NOMO-1 (cell line): ENCODE data around the gene DSG2.
"Not testable (repeated sequence)": the region's sequence is repeated elsewhere in the genome, so short reads cannot be mapped to it uniquely, and the experiment has no call there.

Source experiments
- DNase-seq, 2 experiments: peaks; one replicate each; lab custom pipeline; 2025; ENCODE audit not compliant: unreplicated experiment in 2 of 2; lab: John Stamatoyannopoulos, UW

The DSG2 gene

GRCh38 chr18:31497836-31498573 lies at the start of gene DSG2:
TSS of gene DSG2 (plus strand) at chr18:31498177. CDS start at chr18:31498252, 75 bp downstream.
- peak; percentile 8 to 15 for DNase-seq

- DNase-seq = no peak
Observed at GRCh38 chr18:31450409-31450808, 47.6 kb upstream of the DSG2 start.

GRCh38 chr18:31451625-31452024 lies 46.4 kb upstream of the DSG2 start:
- DNase-seq = no peak

GRCh38 chr18:31454066-31454708 lies 43.8 kb upstream of the DSG2 start:
- DNase-seq = no peak

- no peak for DNase-seq
Observed at GRCh38 chr18:31469629-31470028, 28.3 kb upstream of the DSG2 start.

- DNase-seq = no peak
Observed at GRCh38 chr18:31478688-31479087, 19.3 kb upstream of the DSG2 start.

GRCh38 chr18:31482051-31482450 lies 15.9 kb upstream of the DSG2 start:
- no peak for DNase-seq

- DNase-seq = no peak
Observed at GRCh38 chr18:31483396-31483795, 14.6 kb upstream of the DSG2 start.

- no peak for DNase-seq
Observed at GRCh38 chr18:31484461-31484860, 13.5 kb upstream of the DSG2 start.

- DNase-seq = no peak
Observed at GRCh38 chr18:31486165-31486564, 11.8 kb upstream of the DSG2 start.

GRCh38 chr18:31487246-31488015 lies 10.5 kb upstream of the DSG2 start:
- no peak for DNase-seq

GRCh38 chr18:31489311-31489710 lies 8.7 kb upstream of the DSG2 start:
- no peak for DNase-seq

- no peak for DNase-seq
Observed at GRCh38 chr18:31490387-31490786, 7.6 kb upstream of the DSG2 start.

GRCh38 chr18:31490833-31491232 lies 7.1 kb upstream of the DSG2 start:
- DNase-seq = no peak

GRCh38 chr18:31491586-31491985 lies 6.4 kb upstream of the DSG2 start:
- no peak for DNase-seq

- no peak for DNase-seq
Observed at GRCh38 chr18:31492671-31493070, 5.3 kb upstream of the DSG2 start.

GRCh38 chr18:31493171-31493570 lies 4.8 kb upstream of the DSG2 start:
- DNase-seq = no peak

GRCh38 chr18:31493941-31494340 lies 4.0 kb upstream of the DSG2 start:
- no peak for DNase-seq

GRCh38 chr18:31494705-31495244 lies 3.2 kb upstream of the DSG2 start:
- DNase-seq = not testable (repeated sequence)

GRCh38 chr18:31497404-31497835 lies 557 bp upstream of the DSG2 start:
- no peak for DNase-seq
